GM21717 (cell line): ENCODE results near the gene FOS.

Source experiments
- ATAC-seq: cut with Tn5 transposase; IDR thresholded peaks from one replicate; pipeline ENCODE4 v1.9.1; 2021; ENCODE audit warnings: mild to moderate bottlenecking, moderate library complexity; ENCODE audit not compliant: unreplicated experiment

The FOS gene

GRCh38 chr14:75312341-75312740 lies 33.7 kb downstream of the FOS start:
- ATAC-seq: no peak

- no peak for ATAC-seq
Observed at GRCh38 chr14:75313294-75313693, 34.7 kb downstream of the FOS start.

GRCh38 chr14:75315144-75315543 lies 36.5 kb downstream of the FOS start:
- no peak for ATAC-seq

- ATAC-seq: no peak
Observed at GRCh38 chr14:75317148-75317547, 38.5 kb downstream of the FOS start.

GRCh38 chr14:75318353-75318752 lies 39.7 kb downstream of the FOS start:
- ATAC-seq: no peak

GRCh38 chr14:75319021-75319420 lies 40.4 kb downstream of the FOS start:
- ATAC-seq: no peak

GRCh38 chr14:75320196-75320595 lies 41.6 kb downstream of the FOS start:
- no peak for ATAC-seq

- no peak for ATAC-seq
Observed at GRCh38 chr14:75322746-75323145, 44.1 kb downstream of the FOS start.

- no peak for ATAC-seq
Observed at GRCh38 chr14:75323571-75323970, 44.9 kb downstream of the FOS start.

- no peak for ATAC-seq
Observed at GRCh38 chr14:75328558-75329155, 50.0 kb downstream of the FOS start.

- no peak for ATAC-seq
Observed at GRCh38 chr14:75329369-75329768, 50.7 kb downstream of the FOS start.

GRCh38 chr14:75331471-75331870 lies 52.8 kb downstream of the FOS start:
- ATAC-seq: no peak
